Liver (tissue), 3 donors: ENCODE data around the gene FSTL1.

Experiments used
- CTCF ChIP-seq: fragments of 150-350 bp; IDR thresholded peaks from 2 replicates; pipeline ENCODE4 v1.5.1; 2017; ENCODE audit warnings: improper control_type of control experiment, low read depth, low read length; ENCODE audit not compliant: missing input control
- HNF4G ChIP-seq: IDR thresholded peaks from 2 replicates; pipeline ENCODE4 v1.6.1; 2016; ENCODE audit warnings: antibody characterized with exemption
- JUND ChIP-seq, 2 donors: IDR thresholded peaks; 2 replicates each; pipeline ENCODE4 v1.6.1; 2016; ENCODE audit warnings: antibody characterized with exemption in 2 of 2
- RXRA ChIP-seq, 2 donors: IDR thresholded peaks; 2 replicates each; pipeline ENCODE4 v1.6.1; 2017 to 2018; ENCODE audit warnings: antibody characterized with exemption in 2 of 2, mild to moderate bottlenecking in 1 of 2
- SP1 ChIP-seq: IDR thresholded peaks from 2 replicates; pipeline ENCODE4 v1.6.1; 2018; ENCODE audit warnings: antibody characterized with exemption, mild to moderate bottlenecking
- TAF1 ChIP-seq: conservative IDR thresholded peaks from 2 replicates; pipeline ENCODE4 v1.6.1; 2016; ENCODE audit warnings: antibody characterized with exemption, mild to moderate bottlenecking
- YY1 ChIP-seq: IDR thresholded peaks from 2 replicates; pipeline ENCODE4 v1.6.1; 2016; ENCODE audit warnings: antibody characterized with exemption, mild to moderate bottlenecking
- TF ChIP-seq, protein P1 (sequence below): IDR thresholded peaks from 2 replicates; pipeline ENCODE4 v1.6.1; 2016; ENCODE audit warnings: antibody characterized with exemption
- TF ChIP-seq, protein P2 (sequence below): IDR thresholded peaks from 2 replicates; pipeline ENCODE4 v1.6.1; 2016; ENCODE audit warnings: antibody characterized with exemption, mild to moderate bottlenecking
- TF ChIP-seq, protein P3 (sequence below): IDR thresholded peaks from 2 replicates; pipeline ENCODE4 v1.6.1; 2016; ENCODE audit warnings: antibody characterized with exemption
- TF ChIP-seq, protein P4 (sequence below): IDR thresholded peaks from 2 replicates; pipeline ENCODE4 v1.6.1; 2016; ENCODE audit warnings: antibody characterized with exemption
- donor health status: healthy.
- donor health status: healthy.

DNA sequence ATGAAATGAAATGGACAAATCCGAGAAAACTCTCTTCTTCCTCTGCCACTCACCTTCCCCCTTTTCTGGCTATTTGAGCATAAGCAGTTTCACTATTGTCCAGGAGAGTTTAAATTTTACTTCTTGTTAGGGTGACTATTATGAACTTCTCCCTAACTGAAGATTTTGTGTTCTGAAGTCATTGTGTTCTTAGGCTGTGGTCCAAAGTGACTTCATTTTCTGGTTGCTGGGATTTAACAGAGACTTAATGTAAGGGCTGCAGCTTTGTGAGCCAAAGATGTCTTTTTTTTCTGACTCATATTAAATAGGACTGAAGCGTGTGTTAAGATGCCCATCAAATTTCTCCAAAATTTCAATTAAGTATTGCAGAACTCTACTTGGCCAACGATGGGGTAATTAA lies 46.5 kb upstream of the FSTL1 start:
- TF ChIP-seq CTCF (no peak), SP1 (no peak), RXRA (IDR thresholded peaks at IDR 0.05) (no peak), HNF4G (no peak), TAF1 (no peak), JUND (IDR thresholded peaks at IDR 0.05) (no peak), YY1 (no peak)
- TF ChIP-seq, protein P1, sequence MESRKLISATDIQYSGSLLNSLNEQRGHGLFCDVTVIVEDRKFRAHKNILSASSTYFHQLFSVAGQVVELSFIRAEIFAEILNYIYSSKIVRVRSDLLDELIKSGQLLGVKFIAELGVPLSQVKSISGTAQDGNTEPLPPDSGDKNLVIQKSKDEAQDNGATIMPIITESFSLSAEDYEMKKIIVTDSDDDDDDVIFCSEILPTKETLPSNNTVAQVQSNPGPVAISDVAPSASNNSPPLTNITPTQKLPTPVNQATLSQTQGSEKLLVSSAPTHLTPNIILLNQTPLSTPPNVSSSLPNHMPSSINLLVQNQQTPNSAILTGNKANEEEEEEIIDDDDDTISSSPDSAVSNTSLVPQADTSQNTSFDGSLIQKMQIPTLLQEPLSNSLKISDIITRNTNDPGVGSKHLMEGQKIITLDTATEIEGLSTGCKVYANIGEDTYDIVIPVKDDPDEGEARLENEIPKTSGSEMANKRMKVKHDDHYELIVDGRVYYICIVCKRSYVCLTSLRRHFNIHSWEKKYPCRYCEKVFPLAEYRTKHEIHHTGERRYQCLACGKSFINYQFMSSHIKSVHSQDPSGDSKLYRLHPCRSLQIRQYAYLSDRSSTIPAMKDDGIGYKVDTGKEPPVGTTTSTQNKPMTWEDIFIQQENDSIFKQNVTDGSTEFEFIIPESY, result no peak
- TF ChIP-seq, protein P2, sequence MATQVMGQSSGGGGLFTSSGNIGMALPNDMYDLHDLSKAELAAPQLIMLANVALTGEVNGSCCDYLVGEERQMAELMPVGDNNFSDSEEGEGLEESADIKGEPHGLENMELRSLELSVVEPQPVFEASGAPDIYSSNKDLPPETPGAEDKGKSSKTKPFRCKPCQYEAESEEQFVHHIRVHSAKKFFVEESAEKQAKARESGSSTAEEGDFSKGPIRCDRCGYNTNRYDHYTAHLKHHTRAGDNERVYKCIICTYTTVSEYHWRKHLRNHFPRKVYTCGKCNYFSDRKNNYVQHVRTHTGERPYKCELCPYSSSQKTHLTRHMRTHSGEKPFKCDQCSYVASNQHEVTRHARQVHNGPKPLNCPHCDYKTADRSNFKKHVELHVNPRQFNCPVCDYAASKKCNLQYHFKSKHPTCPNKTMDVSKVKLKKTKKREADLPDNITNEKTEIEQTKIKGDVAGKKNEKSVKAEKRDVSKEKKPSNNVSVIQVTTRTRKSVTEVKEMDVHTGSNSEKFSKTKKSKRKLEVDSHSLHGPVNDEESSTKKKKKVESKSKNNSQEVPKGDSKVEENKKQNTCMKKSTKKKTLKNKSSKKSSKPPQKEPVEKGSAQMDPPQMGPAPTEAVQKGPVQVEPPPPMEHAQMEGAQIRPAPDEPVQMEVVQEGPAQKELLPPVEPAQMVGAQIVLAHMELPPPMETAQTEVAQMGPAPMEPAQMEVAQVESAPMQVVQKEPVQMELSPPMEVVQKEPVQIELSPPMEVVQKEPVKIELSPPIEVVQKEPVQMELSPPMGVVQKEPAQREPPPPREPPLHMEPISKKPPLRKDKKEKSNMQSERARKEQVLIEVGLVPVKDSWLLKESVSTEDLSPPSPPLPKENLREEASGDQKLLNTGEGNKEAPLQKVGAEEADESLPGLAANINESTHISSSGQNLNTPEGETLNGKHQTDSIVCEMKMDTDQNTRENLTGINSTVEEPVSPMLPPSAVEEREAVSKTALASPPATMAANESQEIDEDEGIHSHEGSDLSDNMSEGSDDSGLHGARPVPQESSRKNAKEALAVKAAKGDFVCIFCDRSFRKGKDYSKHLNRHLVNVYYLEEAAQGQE, result no peak
- TF ChIP-seq, protein P3, sequence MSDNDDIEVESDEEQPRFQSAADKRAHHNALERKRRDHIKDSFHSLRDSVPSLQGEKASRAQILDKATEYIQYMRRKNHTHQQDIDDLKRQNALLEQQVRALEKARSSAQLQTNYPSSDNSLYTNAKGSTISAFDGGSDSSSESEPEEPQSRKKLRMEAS, result no peak
- TF ChIP-seq, protein P4, sequence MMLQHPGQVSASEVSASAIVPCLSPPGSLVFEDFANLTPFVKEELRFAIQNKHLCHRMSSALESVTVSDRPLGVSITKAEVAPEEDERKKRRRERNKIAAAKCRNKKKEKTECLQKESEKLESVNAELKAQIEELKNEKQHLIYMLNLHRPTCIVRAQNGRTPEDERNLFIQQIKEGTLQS, result no peak
